ENCODE measurements around the gene MOB4. TPM values are rescaled to one million over a fixed set of nuclear protein-coding genes. Genes with fewer than 3 reads are reported as not detected.
A peak's percentile ranks its signal among the peaks of the same experiment; 100 is the strongest.

MOB4 gene
- total RNA-seq, 4 donors from 2014 or later, result 29.3 to 41.3 (median 38.2) TPM

DNA sequence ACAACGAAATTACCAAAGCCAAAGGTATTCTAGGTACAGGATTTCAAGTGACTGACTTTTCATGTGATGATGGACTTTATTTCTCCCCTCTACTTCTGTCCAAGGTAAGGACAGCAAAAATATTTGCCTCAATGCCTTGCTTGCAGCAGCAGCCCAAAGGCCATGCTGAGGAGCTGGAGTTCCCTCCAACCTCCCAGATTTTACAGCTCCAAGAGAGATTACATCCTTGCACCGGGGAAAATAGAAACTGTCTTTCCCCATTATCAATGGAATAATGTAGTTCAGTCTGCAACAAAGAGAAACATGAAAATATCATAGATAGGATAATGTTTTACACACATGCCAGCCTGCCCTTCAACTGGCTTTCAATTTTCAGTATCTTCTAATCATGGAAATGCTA lies 29.7 kb upstream of the MOB4 start:
- no peak overlapping the region for H3K4me3 ChIP-seq
- no peaks in the 10 kb centered on the region for H3K27me3 ChIP-seq
- no peak for DNase-seq
- no peak for TF ChIP-seq POLR2A (IDR thresholded peaks at IDR 0.05)
- TF ChIP-seq, protein P1, sequence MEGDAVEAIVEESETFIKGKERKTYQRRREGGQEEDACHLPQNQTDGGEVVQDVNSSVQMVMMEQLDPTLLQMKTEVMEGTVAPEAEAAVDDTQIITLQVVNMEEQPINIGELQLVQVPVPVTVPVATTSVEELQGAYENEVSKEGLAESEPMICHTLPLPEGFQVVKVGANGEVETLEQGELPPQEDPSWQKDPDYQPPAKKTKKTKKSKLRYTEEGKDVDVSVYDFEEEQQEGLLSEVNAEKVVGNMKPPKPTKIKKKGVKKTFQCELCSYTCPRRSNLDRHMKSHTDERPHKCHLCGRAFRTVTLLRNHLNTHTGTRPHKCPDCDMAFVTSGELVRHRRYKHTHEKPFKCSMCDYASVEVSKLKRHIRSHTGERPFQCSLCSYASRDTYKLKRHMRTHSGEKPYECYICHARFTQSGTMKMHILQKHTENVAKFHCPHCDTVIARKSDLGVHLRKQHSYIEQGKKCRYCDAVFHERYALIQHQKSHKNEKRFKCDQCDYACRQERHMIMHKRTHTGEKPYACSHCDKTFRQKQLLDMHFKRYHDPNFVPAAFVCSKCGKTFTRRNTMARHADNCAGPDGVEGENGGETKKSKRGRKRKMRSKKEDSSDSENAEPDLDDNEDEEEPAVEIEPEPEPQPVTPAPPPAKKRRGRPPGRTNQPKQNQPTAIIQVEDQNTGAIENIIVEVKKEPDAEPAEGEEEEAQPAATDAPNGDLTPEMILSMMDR (IDR thresholded peaks at IDR 0.05 in 4 of 5, conservative IDR thresholded peaks at IDR 0.05 in 1 of 5), result no peak
- no peaks in the 10 kb centered on the region for H3K4me1 ChIP-seq
- in situ Hi-C loops (cut with MboI; ENCODE audit: low sequenced_read_pairs in 4 of 4) (no loop called here), intact Hi-C loops (cut with DNase I; ENCODE audit: low total_unique reads) (no loop called here)
- no peak for ATAC-seq
- no peak overlapping the region for H3K27ac ChIP-seq
- H3K9me3 ChIP-seq, result no peaks in the 10 kb centered on the region
- H3K36me3 ChIP-seq, result peaks cover 6 to 46% of the 10 kb centered on the region in 2 donors

DNA sequence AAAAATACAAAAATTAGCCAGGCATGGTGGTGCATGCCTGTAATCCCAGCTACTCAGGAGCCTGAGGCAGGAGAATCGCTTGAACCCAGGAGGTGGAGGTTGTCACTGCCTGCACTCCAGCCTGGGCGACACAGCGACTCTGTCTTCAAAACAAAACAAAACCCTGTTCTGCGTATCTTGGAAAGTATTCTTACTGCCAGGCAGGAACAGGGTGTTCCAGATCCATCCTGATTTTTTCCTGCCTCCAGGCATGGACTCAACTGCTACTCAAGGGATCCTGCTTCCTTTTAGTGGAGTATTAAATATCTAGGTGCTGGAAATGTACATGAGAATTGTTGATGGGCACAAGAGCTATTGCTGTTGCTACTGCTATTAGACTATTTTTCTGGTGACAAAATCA lies 28.5 kb upstream of the MOB4 start:
- in situ Hi-C loops (cut with MboI; ENCODE audit: low sequenced_read_pairs in 4 of 4), result no loop called here
- TF ChIP-seq, protein P1 (IDR thresholded peaks at IDR 0.05 in 4 of 5, conservative IDR thresholded peaks at IDR 0.05 in 1 of 5), result no peak
- TF ChIP-seq POLR2A (IDR thresholded peaks at IDR 0.05), result peak in 1 of 2 donors; percentile 15
- Histone ChIP-seq H3K9me3 (no peaks in the 10 kb centered on the region), H3K27ac (peak overlapping the region in 3 of 4 donors; percentile 44 to 61 (median 57)), H3K36me3 (peaks cover 6 to 58% of the 10 kb centered on the region in 2 donors), H3K27me3 (no peaks in the 10 kb centered on the region), H3K4me1 (no peaks in the 10 kb centered on the region), H3K4me3 (no peak overlapping the region)
- ATAC-seq, result peak in 1 of 2 donors; percentile 58
- intact Hi-C loops (cut with DNase I; ENCODE audit: low total_unique reads), result no loop called here
- no peak for DNase-seq

- Histone ChIP-seq H3K4me3 (no peak overlapping the region), H3K27me3 (no peaks in the 10 kb centered on the region), H3K36me3 (peaks cover 6 to 70% of the 10 kb centered on the region in 2 donors), H3K9me3 (no peaks in the 10 kb centered on the region), H3K27ac (no peak overlapping the region), H3K4me1 (peaks cover 23% of the 10 kb centered on the region in 2 donors)
- intact Hi-C loops (cut with DNase I; ENCODE audit: low total_unique reads), result no loop called here
- in situ Hi-C loops (cut with MboI; ENCODE audit: low sequenced_read_pairs in 4 of 4), result no loop called here
- ATAC-seq (no peak), DNase-seq (no peak)
- TF ChIP-seq, protein P1 (IDR thresholded peaks at IDR 0.05 in 4 of 5, conservative IDR thresholded peaks at IDR 0.05 in 1 of 5), result no peak
- no peak for TF ChIP-seq POLR2A (IDR thresholded peaks at IDR 0.05)
These were observed 20.3 kb upstream of the MOB4 start for GRCh38 chr2:197495433-197496134.

DNA sequence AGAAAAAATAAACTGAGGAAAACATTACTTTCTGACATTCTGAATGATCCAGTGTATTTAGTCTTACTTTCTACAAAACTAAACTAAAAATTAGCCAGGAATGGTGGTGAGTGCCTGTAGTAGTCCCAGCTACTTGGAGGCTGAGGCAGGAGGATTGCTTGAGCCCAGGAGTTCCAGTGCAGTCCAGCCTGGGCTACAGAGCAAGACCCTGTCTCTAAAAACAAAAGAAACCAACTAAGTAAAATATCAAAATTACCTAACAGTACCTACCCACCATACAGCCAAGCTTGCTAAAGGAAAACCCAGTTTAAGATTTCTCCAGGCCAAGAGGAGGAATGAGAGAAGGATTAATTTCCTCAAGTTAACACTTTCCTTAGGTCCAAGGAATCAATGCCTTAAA lies 19.2 kb upstream of the MOB4 start:
- intact Hi-C loops (cut with DNase I; ENCODE audit: low total_unique reads) (no loop called here), in situ Hi-C loops (cut with MboI; ENCODE audit: low sequenced_read_pairs in 4 of 4) (no loop called here)
- Histone ChIP-seq H3K9me3 (no peaks in the 10 kb centered on the region), H3K27me3 (no peaks in the 10 kb centered on the region), H3K27ac (peak overlapping the region in 1 of 4 donors; percentile 4), H3K4me1 (peaks cover 30 to 31% of the 10 kb centered on the region in 2 donors), H3K36me3 (peaks cover 4 to 60% of the 10 kb centered on the region in 2 donors), H3K4me3 (no peak overlapping the region)
- TF ChIP-seq, protein P1 (IDR thresholded peaks at IDR 0.05 in 4 of 5, conservative IDR thresholded peaks at IDR 0.05 in 1 of 5), result no peak
- TF ChIP-seq POLR2A (IDR thresholded peaks at IDR 0.05), result no peak
- no peak for ATAC-seq
- DNase-seq, result no peak

Data from gastrocnemius medialis (tissue), 4 donors.